Stimulated activated CD4-positive, alpha-beta T cell treated with anti-CD3 and anti-CD28 coated beads, Interleukin-1b, Interleukin-23, amount 100 ng/mL, for 1 hour (primary cell): ENCODE measurements around the gene ABHD17A.
"Not testable (repeated sequence)": the region's sequence is repeated elsewhere in the genome, so short reads cannot be mapped to it uniquely, and the experiment has no call there.

ENCODE experiments used
- DNase-seq, 2 donors: peaks; one replicate each; pipeline ENCODE4 v3.0.0-alpha.2; 2020; ENCODE audit warnings: low read depth in 2 of 2

The ABHD17A gene

DNA sequence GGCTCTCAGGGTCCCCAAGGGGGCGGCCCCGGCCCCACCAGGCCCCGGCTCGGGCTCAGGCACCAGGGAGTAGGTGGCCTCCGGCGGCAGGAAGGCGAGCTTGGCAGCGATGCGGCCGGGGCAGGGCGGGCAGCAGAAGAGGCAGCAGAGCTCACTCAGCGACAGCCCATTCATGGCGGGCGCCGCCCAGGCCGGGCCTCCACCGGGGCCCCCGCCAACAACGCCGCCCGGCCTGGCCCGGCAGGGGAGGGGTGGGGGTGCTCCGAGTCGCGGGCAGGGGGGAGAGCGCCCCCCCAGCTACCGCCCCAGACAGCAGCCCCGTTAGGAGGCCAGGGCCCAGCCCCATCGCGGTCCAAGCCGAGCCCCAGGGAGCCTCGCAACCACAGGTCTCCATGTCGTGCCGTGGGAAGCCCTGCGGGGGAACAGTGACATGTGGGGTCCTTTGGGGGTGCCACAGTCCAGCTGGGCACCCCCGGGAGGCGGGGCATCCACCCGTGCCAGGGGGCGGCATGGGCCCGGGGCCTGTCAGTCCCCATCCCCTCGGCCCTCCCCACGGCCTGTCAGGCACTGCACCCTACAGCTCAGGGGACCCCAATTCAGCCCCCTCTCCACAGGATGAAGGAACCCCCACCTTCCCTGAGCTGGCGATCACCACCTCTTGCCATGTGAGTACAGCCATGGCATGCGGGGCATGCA is 3.8 kb downstream of the ABHD17A start:
- not testable (repeated sequence) for DNase-seq

GRCh38 chr19:1880611-1881392 is 4.5 kb downstream of the ABHD17A start:
- no peak for DNase-seq

DNA sequence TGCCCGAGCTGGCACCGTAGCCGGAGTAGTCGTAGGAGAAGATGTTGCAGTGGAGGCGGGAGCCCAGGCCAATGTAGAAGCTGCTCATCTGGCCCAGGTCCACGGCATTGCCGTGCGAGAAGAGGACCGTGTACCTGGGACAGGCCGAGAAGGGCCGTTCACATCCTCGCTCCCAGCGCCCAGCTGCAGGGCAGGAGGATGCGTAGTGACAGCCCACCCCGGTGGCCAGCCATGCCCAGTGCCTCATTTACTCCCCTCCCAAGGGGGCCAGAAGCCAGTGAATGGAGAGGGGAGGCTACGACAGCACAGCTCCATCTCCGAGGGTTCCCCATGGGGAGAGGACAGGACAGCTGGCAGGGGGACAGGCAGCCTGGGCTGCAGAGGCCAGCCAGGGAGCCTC is 5.3 kb downstream of the ABHD17A start:
- DNase-seq = not testable (repeated sequence)

- not testable (repeated sequence) for DNase-seq
Measured at GRCh38 chr19:1878583-1878982, 6.7 kb downstream of the ABHD17A start.

DNA sequence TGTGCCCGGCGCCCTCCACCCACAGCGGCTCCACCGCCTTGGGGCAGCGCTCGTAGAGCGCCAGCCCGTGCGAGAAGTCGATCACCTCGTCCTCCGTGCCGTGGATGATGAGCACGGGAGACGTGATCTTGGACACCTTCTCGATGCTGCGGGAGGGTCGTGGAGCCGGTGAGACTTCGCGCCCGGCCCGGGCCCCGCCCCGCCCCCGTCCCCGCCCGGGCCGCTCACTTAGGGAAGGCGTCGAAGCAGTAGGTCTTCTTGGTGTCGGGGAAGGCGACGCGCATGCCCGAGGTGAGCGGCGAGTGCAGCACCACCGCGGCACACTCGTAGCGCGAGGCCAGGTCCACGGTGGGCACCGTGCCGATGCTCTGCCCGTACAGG is 8.0 kb downstream of the ABHD17A start:
- not testable (repeated sequence) for DNase-seq

DNA sequence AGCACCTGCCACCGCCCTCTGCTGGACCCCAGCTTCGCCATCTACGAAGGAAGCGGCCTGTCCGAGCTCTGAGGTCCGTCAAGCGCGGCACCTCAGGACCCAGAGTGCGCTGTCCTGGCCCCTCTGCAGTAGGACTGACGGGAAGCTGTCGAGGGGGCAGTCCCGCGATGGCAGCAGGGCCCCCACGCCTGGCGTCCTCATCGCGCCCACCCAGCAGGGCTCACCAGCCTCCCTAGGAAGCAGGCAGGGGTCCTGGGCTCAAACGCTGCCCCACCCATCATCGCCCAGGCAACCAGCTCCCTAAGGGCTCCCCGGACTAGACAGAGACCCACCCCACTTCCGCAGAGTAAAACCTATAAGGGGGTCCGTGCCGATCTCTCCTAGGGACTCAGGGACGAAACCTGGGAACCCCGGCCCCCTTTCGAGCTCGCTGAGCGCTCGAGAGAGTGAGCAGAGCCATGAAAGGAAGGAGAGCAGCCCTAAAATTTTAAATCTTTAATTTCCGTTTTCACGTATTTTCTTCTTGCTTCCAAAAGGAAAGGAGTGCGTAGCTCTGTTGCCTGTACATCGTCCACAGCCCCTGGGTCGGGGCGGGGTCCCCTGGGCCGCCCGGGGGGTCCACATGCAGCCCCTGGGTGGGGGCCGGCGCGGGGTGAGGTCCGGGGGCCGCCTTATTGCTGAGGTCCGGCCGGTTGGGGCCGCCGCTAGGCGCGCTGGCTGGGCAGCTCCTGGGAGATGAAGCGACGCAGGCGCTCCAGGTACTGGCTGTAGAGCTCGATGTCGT is 8.6 kb downstream of the ABHD17A start:
- not testable (repeated sequence) for DNase-seq

DNA sequence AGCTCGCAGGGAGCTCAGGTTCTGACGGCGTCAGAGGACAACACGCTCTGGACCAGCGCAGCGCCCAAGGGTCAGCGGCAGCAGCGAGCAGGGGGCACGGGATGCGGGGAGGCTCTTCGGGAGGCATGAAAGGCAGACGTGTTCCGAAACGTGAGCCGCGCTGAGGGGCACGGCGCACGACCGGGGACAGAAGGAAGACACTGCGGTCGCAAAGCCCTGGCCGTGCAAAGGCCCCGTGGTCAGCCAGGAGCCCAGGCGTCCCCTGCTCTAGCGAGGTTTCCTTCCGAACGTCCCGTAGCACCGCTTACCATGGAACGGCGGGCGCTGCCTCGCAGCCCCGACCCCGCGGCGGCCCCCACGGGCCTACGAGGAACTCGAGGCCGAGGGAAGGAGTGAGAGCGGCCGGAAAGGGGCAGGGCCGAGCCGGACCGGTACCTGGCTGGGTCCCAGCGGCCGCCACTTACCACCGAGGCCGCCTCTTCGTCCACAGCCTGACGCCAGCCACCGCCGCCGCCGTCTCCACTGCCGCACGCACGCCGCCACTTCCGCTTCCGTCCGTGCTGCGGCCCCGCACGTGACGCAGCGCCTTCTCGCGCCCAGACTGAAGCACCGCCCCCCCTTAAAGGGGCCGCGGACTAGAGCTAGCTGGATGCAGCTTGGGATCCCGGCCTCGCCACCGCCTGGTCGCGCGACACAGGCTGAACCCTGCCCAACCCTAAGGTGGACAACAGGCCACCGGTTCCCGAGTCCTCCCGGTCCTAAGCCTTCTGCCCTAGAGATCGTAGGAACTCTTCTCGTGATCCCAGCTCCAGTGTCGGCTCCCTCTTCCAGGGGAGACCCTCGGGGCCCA is 9.4 kb downstream of the ABHD17A start:
- peak; percentile 57 to 72 for DNase-seq

- not testable (repeated sequence) for DNase-seq
Measured at GRCh38 chr19:1875265-1875645, 10.0 kb downstream of the ABHD17A start.

DNA sequence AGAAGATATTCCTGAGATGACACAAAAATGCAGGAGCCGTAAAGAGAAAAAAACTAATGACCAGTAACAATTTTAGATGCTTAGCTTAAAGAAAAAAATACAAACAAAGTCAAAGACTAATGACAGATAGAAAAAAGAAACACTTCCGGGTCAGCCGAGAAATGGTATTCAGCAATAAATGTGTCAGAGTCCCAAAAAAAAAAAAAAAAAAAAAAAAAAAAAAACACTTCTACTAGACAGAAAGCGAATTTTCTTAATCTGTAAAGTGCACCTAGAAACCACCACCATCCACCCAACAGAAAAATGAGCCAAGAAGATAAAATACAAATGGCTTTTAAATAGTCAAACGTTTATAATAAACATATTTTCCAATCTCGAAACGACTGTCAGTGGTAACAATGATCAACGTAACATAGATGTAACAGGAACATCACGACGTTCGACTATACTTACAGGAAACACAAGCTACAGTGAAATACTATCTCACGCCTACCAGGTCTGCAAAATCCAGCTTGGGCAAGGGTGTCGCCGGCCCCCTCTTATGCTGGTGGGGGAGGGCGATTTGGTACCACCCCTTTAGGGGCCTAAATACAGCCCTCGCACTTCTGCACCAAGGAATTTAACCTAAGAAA is 10.6 kb downstream of the ABHD17A start:
- DNase-seq = no peak

- DNase-seq = no peak
Measured at GRCh38 chr19:1873524-1874473, 11.5 kb downstream of the ABHD17A start.

- no peak for DNase-seq
Measured at GRCh38 chr19:1872807-1873523, 12.3 kb downstream of the ABHD17A start.

DNA sequence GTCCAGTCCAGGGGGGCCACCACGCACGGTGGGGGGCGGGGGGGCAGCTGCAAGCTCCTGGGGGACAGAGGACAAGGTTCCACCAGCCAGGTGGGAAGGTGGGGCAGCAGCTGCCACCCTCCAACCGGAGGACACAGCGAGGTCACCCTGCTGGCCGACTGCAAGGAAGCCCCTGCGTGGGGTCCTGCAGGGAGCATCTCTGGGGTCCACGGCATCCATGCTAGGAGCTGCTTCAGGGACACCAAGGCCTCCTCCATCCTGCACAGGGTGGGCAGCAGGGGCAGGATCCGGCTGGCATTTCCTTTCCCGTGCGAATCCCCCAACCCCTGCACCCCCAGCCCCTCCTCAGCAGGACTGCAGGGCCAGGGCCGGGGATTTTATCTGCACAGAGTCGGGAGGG is 13.7 kb downstream of the ABHD17A start:
- DNase-seq = no peak

GRCh38 chr19:1871140-1871597 is 14.1 kb downstream of the ABHD17A start:
- DNase-seq = no peak

GRCh38 chr19:1868971-1869370 is 16.3 kb downstream of the ABHD17A start:
- no peak for DNase-seq

DNA sequence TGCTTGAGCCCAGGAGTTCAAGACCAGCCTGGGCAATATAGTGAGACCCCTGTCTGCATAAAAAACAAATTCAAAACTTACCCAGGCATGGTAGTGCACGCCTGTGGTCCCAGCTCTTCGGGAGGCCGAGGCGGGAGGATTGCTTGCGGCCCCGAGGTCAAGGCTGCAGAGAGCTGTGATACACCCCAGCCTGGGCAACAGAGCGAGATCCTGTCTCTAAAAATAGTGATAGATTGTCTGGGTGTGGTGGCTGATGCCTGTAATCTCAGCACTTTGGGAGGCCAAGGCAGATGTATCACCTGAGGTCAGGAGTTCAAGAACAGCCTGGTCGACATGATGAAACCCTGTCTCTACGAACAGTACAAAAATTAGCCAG is 18.0 kb downstream of the ABHD17A start:
- DNase-seq = no peak

- no peak for DNase-seq
Measured at GRCh38 chr19:1866693-1867348, 18.5 kb downstream of the ABHD17A start.

DNA sequence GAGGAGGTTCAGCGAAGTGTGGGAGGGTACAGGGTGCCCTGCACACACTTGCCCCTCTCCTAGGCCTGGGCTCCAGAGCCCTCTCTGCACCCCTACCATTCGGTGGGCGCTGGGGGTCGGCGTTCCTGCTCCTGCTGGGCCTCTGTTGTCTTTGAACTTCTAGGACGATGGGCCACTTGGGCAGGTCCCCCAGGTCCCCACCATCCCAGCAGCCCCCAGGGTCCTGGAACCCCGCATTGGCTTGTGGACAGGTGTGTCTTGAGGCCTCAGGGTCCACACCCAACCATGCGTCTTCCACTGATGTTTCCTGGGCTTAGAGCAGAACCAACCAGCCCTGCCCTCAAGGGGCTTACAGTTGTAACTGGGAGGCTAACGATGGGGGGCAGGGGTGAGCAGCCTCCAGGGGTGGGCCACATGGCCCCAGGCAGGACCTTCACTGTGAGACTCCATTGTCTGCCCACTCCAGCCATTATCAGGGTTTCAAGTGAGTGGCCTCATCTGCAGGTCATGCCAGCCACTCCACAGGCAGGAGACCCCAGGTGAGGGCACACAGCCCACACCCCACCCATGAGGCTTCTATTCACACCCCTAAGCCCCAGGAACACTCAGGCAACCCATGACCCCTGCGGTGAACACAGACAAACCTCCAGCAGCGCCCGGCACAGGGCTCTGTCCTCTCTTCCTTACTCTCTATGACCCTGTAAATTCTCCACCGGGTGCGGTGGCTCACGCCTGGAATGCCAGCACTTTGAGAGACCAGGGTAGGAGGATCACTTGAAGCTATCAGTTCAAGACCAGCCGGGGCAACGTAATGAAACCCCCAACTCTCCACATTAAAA is 19.9 kb downstream of the ABHD17A start:
- no peak for DNase-seq
